ENCODE data around the gene SCN5A.

- TF ChIP-seq GATA2 (CRISPR knock-in tag; IDR thresholded peaks at IDR 0.05) (no peak), TAF1 (IDR thresholded peaks at IDR 0.05; ENCODE audit: borderline replicate concordance, low read depth, low read length) (no peak), MXI1 (IDR thresholded peaks at IDR 0.05; ENCODE audit: low read depth, low read length) (no peak), CTCF (IDR thresholded peaks at IDR 0.05) (no peak), POLR2AphosphoS5 (IDR thresholded peaks at IDR 0.05; ENCODE audit: low read depth, low read length) (no peak), SIN3A (IDR thresholded peaks at IDR 0.05; ENCODE audit: borderline replicate concordance, low read depth, low read length) (no peak), EP300 (IDR thresholded peaks at IDR 0.05; ENCODE audit: borderline replicate concordance in 1 of 2, low read depth in 1 of 2, low read length in 1 of 2) (no peak), YY1 (IDR thresholded peaks at IDR 0.05; ENCODE audit: low read depth) (no peak), JUND (IDR thresholded peaks at IDR 0.05) (no peak), TCF12 (IDR thresholded peaks at IDR 0.05) (no peak)
- TF ChIP-seq, protein P1, sequence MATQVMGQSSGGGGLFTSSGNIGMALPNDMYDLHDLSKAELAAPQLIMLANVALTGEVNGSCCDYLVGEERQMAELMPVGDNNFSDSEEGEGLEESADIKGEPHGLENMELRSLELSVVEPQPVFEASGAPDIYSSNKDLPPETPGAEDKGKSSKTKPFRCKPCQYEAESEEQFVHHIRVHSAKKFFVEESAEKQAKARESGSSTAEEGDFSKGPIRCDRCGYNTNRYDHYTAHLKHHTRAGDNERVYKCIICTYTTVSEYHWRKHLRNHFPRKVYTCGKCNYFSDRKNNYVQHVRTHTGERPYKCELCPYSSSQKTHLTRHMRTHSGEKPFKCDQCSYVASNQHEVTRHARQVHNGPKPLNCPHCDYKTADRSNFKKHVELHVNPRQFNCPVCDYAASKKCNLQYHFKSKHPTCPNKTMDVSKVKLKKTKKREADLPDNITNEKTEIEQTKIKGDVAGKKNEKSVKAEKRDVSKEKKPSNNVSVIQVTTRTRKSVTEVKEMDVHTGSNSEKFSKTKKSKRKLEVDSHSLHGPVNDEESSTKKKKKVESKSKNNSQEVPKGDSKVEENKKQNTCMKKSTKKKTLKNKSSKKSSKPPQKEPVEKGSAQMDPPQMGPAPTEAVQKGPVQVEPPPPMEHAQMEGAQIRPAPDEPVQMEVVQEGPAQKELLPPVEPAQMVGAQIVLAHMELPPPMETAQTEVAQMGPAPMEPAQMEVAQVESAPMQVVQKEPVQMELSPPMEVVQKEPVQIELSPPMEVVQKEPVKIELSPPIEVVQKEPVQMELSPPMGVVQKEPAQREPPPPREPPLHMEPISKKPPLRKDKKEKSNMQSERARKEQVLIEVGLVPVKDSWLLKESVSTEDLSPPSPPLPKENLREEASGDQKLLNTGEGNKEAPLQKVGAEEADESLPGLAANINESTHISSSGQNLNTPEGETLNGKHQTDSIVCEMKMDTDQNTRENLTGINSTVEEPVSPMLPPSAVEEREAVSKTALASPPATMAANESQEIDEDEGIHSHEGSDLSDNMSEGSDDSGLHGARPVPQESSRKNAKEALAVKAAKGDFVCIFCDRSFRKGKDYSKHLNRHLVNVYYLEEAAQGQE (IDR thresholded peaks at IDR 0.05; ENCODE audit: low read depth, low read length) = no peak
- TF ChIP-seq, protein P2, sequence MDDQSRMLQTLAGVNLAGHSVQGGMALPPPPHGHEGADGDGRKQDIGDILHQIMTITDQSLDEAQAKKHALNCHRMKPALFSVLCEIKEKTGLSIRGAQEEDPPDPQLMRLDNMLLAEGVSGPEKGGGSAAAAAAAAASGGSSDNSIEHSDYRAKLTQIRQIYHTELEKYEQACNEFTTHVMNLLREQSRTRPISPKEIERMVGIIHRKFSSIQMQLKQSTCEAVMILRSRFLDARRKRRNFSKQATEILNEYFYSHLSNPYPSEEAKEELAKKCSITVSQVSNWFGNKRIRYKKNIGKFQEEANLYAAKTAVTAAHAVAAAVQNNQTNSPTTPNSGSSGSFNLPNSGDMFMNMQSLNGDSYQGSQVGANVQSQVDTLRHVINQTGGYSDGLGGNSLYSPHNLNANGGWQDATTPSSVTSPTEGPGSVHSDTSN (IDR thresholded peaks at IDR 0.05) = no peak
- TF ChIP-seq, protein P3, sequence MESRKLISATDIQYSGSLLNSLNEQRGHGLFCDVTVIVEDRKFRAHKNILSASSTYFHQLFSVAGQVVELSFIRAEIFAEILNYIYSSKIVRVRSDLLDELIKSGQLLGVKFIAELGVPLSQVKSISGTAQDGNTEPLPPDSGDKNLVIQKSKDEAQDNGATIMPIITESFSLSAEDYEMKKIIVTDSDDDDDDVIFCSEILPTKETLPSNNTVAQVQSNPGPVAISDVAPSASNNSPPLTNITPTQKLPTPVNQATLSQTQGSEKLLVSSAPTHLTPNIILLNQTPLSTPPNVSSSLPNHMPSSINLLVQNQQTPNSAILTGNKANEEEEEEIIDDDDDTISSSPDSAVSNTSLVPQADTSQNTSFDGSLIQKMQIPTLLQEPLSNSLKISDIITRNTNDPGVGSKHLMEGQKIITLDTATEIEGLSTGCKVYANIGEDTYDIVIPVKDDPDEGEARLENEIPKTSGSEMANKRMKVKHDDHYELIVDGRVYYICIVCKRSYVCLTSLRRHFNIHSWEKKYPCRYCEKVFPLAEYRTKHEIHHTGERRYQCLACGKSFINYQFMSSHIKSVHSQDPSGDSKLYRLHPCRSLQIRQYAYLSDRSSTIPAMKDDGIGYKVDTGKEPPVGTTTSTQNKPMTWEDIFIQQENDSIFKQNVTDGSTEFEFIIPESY (IDR thresholded peaks at IDR 0.05; ENCODE audit: borderline replicate concordance, low read depth) = no peak
Observed at GRCh38 chr3:38548154-38548931, 101.1 kb downstream of the SCN5A start.

Data from SK-N-SH (cell line).